ENCODE results near the gene TP63.

- TF ChIP-seq CTCF (conservative IDR thresholded peaks at IDR 0.05; ENCODE audit: low read depth in 2 of 2): no peak
- no peak for TF ChIP-seq EZH2 (IDR thresholded peaks at IDR 0.05; ENCODE audit: low read depth, unreplicated experiment)
- TF ChIP-seq JUNB (IDR thresholded peaks at IDR 0.05; ENCODE audit: unreplicated experiment): no peak
- TF ChIP-seq NANOG (IDR thresholded peaks at IDR 0.05; ENCODE audit: borderline replicate concordance): no peak
- TF ChIP-seq REST (IDR thresholded peaks at IDR 0.05; ENCODE audit: unreplicated experiment): no peak
- TF ChIP-seq POLR2AphosphoS5 (IDR thresholded peaks at IDR 0.05; ENCODE audit: low read depth): no peak
- TF ChIP-seq EZH2phosphoT487 (IDR thresholded peaks at IDR 0.05; ENCODE audit: unreplicated experiment): no peak
- TF ChIP-seq STAT1 (IDR thresholded peaks at IDR 0.05; ENCODE audit: unreplicated experiment): no peak
- TF ChIP-seq ZNF331 (CRISPR knock-in tag; IDR thresholded peaks at IDR 0.05; ENCODE audit: low read depth): no peak
- TF ChIP-seq CREB1 (CRISPR knock-in tag; IDR thresholded peaks at IDR 0.05; ENCODE audit: low read depth): no peak
- no peak for TF ChIP-seq ZNF462 (CRISPR knock-in tag; IDR thresholded peaks at IDR 0.05)
- TF ChIP-seq ETS1 (IDR thresholded peaks at IDR 0.05): no peak
- TF ChIP-seq ZNF114 (CRISPR knock-in tag; IDR thresholded peaks at IDR 0.05): no peak
Observed at GRCh38 chr3:189758186-189758585, 127.0 kb downstream of the TP63 start.

Data from GM23338 (cell line).